GM12874 (cell line): ENCODE data around the gene NYAP1.

Source experiments
- CTCF ChIP-seq: IDR thresholded peaks from 2 replicates; pipeline ENCODE4 v1.5.1; 2011; ENCODE audit warnings: low read depth, mild to moderate bottlenecking, control low read depth, low read length, moderate library complexity; ENCODE audit not compliant: insufficient read depth

The NYAP1 gene

GRCh38 chr7:100489824-100490223 lies 6.1 kb downstream of the NYAP1 start:
- no peak for TF ChIP-seq CTCF

- no peak for TF ChIP-seq CTCF
These were observed 6.9 kb downstream of the NYAP1 start for GRCh38 chr7:100490483-100491191.

- no peak for TF ChIP-seq CTCF
These were observed 7.5 kb downstream of the NYAP1 start for GRCh38 chr7:100491192-100491578.

DNA sequence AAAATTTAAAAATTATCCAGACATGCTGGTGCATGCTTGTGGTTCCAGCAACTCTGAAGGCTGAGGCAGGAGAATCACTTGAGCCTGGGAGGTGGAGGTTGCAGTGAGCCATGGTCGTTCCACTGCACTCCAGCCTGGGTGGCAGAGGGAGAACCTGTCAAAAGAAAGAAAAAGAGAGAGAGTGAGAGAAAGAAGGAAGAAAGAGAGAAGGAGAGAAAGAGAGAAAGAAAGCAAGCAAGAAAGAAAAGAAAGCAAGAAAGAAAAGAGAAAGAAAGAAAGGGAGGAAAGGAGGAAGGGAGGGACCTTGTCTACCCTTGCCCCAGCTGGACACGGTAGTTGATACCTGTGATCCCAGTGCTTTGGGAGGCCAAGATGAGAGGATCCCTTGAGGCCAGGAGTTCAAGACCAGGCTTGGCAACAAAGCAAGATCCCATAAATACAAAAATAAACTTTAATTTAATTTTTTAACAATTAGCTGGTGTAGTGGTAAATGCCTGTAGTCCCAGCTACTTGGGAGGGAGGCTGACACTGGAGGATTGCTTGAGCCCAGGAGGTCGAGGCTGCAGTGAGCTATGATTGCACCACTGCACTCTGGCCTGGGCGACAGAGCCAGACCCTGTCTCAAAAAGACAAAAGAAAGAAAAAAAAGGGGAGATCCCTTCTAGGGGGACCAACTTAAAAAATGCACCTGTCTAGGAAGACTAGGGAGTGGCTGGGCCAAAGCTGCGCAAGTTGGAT lies 9.2 kb downstream of the NYAP1 start:
- no peak for TF ChIP-seq CTCF

DNA sequence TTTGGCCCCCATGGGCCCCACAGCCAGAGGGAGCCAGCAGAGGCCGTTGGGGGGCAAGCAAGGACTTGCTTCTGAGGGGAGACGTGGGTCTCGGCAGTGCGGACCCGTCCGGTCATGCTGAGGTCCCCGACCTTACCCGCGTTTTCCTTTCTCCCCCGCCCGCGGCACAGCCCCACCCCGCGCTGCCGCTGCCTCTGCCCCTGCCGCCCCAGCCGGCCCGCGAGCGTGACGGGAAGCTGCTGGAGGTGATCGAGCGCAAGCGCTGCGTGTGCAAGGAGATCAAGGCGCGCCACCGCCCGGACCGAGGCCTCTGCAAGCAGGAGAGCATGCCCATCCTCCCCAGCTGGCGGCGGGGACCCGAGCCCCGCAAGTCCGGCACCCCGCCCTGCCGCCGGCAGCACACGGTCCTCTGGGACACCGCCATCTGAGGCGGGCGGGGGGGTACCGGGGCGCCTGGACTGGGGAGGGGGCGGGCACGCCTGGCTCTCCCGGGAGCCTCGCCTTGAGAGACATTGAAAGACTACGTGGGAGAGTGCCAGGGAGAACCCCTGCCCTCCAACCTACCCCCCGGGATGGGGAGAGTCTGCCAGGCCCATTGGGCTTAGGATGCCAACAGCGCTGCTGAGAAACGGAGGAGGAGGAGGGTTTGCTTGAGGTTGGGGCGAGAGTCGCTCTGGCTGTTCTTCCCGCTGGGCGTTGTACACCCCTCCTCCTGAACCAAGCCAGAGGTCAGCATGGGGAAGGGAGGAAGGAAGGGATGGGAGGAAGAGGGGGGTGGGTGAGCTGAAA lies 9.9 kb downstream of the NYAP1 start:
- 0 out of 2 replicates have a peak, but pooled peaks have one; percentile 17 for TF ChIP-seq CTCF

DNA sequence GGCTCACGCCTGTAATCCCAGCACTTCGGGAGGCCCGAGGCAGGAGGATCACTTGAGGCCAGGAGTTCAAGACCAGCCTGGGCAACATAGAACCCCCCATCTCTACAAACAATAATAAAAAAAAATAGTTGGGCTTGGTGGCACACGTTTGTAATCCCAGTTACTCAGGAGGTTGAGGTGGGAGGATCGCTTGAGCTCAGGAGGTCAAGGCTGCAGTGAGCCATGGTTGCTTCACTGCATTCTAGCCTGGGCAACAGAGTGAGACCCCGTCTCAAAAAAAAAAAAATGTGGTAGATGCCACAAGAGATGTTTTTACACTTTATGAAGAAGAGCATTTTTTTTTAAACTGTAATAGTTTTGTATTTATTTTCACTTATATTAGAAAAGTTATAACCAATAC lies 12.8 kb downstream of the NYAP1 start:
- TF ChIP-seq CTCF, result no peak
